ENCODE data around the gene TIGD2. TPM values are rescaled to one million over a fixed set of nuclear protein-coding genes. Genes with fewer than 3 reads are reported as not detected.

The TIGD2 gene
- total RNA-seq (2014; rRNA removed; shearing (Covaris generic)) (6.7 and 8.7 TPM in 2 replicates), polyA plus RNA-seq (2016; fragmentation: Nextera tagmentation; extraction: Ambion mirVana) (1.8 and 2.1 TPM in 2 replicates)
- long read RNA-seq, partial matches to known transcripts: 0 of 4 reads
- long read RNA-seq, other reads (novel, unspliced or antisense): 0 of 4 reads

DNA sequence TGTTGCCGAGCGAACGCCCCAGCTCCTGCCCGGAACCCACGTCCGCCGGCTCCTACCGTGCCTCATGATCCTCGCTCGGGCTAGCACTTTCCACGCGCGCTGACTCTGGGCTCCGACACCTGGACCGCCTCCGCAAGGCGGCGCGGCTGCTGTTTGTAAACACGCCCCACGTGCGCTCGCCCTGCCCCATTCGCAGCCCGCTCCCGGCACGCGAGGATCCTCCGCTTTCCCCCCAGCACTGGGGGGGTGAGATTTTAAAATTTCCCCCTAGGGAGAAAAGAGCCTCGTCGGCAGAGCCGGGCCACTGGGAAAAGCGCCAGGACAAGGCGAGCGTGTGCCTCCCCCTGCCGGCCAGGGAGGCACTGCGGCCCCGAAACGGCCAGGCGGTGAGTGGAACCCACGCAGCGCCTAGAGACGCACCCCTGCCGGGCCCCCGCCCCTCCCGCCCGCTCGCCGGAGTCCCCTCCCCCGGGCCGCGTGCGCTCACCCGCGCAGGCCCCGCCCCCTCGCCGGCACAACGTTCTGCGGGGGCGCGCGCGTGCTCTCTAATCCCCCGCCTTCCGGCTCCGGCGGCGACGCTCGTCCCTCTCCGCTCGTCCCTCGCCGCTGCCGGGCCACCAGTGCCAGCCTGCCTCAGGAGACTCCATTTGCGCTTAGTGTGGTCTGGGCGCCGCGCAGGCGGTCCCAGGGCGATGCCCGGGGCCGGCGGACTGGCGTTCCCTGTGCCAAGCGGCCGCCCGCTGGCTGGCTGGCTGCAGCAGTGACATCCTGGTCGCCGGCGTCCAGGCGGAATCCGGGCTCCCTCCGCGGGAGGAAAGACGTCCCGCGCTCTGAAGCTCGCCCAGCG, at the start of gene TIGD2:
Gene TIGD2, plus strand, starts transcription at position 548 of the 847 bp plus-strand sequence. CDS start 1,442 bp downstream, outside the sequence.
- Mint-ChIP-seq H3K36me3 (ENCODE audit: low read depth) (peaks cover 14% of the 10 kb centered on the region), H3K27me3 (ENCODE audit: insufficient read depth, low read depth, poor library complexity) (peaks cover 29% of the 10 kb centered on the region), H3K9me3 (peaks cover 10% of the 10 kb centered on the region), H3K27ac (peak within 1 kb of the TSS; percentile 23; the same call in 1 of the 2 replicates), H3K4me1 (peaks cover 18% of the 10 kb centered on the region), H3K4me3 (peak within 1 kb of the TSS; percentile 87)
- peak within 1 kb of the TSS; percentile 86 for H3K4me2 ChIP-seq
- peaks cover 40% of the 10 kb centered on the region for H3K27me3 ChIP-seq (ENCODE audit: insufficient read depth)
- no peaks in the 10 kb centered on the region for H3K79me2 ChIP-seq (replicated peaks; ENCODE audit: insufficient read depth)
- H3K27ac ChIP-seq (ENCODE audit: low read depth): no peak within 1 kb of the TSS
- H3K36me3 ChIP-seq (ENCODE audit: insufficient read depth): no peaks in the 10 kb centered on the region
- no peaks in the 10 kb centered on the region for H3F3A ChIP-seq (replicated peaks; ENCODE audit: low read depth)
- DNase-seq (ENCODE audit: low spot score) (peak; percentile 93), ATAC-seq (peak; percentile 88)
- H3K9me2 ChIP-seq (ENCODE audit: insufficient read depth): no peaks in the 10 kb centered on the region
- TF ChIP-seq CREB1 (CRISPR knock-in tag; IDR thresholded peaks at IDR 0.05; ENCODE audit: low read depth) (no peak), POLR2AphosphoS5 (IDR thresholded peaks at IDR 0.05; ENCODE audit: low read depth) (peak; percentile 92), EZH2phosphoT487 (IDR thresholded peaks at IDR 0.05; ENCODE audit: unreplicated experiment) (no peak), REST (IDR thresholded peaks at IDR 0.05; ENCODE audit: unreplicated experiment) (no peak), NANOG (IDR thresholded peaks at IDR 0.05; ENCODE audit: borderline replicate concordance) (no peak), JUNB (IDR thresholded peaks at IDR 0.05; ENCODE audit: unreplicated experiment) (no peak), ZNF331 (CRISPR knock-in tag; IDR thresholded peaks at IDR 0.05; ENCODE audit: low read depth) (no peak), STAT1 (IDR thresholded peaks at IDR 0.05; ENCODE audit: unreplicated experiment) (no peak), ZNF114 (CRISPR knock-in tag; IDR thresholded peaks at IDR 0.05) (no peak), EZH2 (IDR thresholded peaks at IDR 0.05; ENCODE audit: low read depth, unreplicated experiment) (no peak), ETS1 (IDR thresholded peaks at IDR 0.05) (no peak)
- TF ChIP-seq, protein P1, sequence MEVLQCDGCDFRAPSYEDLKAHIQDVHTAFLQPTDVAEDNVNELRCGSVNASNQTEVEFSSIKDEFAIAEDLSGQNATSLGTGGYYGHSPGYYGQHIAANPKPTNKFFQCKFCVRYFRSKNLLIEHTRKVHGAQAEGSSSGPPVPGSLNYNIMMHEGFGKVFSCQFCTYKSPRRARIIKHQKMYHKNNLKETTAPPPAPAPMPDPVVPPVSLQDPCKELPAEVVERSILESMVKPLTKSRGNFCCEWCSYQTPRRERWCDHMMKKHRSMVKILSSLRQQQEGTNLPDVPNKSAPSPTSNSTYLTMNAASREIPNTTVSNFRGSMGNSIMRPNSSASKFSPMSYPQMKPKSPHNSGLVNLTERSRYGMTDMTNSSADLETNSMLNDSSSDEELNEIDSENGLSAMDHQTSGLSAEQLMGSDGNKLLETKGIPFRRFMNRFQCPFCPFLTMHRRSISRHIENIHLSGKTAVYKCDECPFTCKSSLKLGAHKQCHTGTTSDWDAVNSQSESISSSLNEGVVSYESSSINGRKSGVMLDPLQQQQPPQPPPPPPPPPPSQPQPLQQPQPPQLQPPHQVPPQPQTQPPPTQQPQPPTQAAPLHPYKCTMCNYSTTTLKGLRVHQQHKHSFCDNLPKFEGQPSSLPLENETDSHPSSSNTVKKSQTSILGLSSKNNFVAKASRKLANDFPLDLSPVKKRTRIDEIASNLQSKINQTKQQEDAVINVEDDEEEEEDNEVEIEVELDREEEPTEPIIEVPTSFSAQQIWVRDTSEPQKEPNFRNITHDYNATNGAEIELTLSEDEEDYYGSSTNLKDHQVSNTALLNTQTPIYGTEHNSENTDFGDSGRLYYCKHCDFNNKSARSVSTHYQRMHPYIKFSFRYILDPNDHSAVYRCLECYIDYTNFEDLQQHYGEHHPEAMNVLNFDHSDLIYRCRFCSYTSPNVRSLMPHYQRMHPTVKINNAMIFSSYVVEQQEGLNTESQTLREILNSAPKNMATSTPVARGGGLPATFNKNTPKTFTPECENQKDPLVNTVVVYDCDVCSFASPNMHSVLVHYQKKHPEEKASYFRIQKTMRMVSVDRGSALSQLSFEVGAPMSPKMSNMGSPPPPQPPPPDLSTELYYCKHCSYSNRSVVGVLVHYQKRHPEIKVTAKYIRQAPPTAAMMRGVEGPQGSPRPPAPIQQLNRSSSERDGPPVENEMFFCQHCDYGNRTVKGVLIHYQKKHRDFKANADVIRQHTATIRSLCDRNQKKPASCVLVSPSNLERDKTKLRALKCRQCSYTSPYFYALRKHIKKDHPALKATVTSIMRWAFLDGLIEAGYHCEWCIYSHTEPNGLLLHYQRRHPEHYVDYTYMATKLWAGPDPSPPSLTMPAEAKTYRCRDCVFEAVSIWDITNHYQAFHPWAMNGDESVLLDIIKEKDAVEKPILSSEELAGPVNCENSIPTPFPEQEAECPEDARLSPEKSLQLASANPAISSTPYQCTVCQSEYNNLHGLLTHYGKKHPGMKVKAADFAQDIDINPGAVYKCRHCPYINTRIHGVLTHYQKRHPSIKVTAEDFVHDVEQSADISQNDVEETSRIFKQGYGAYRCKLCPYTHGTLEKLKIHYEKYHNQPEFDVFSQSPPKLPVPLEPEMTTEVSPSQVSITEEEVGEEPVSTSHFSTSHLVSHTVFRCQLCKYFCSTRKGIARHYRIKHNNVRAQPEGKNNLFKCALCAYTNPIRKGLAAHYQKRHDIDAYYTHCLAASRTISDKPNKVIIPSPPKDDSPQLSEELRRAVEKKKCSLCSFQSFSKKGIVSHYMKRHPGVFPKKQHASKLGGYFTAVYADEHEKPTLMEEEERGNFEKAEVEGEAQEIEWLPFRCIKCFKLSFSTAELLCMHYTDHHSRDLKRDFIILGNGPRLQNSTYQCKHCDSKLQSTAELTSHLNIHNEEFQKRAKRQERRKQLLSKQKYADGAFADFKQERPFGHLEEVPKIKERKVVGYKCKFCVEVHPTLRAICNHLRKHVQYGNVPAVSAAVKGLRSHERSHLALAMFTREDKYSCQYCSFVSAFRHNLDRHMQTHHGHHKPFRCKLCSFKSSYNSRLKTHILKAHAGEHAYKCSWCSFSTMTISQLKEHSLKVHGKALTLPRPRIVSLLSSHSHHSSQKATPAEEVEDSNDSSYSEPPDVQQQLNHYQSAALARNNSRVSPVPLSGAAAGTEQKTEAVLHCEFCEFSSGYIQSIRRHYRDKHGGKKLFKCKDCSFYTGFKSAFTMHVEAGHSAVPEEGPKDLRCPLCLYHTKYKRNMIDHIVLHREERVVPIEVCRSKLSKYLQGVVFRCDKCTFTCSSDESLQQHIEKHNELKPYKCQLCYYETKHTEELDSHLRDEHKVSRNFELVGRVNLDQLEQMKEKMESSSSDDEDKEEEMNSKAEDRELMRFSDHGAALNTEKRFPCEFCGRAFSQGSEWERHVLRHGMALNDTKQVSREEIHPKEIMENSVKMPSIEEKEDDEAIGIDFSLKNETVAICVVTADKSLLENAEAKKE (CRISPR knock-in tag; IDR thresholded peaks at IDR 0.05): no peak
- TF ChIP-seq, protein P2, sequence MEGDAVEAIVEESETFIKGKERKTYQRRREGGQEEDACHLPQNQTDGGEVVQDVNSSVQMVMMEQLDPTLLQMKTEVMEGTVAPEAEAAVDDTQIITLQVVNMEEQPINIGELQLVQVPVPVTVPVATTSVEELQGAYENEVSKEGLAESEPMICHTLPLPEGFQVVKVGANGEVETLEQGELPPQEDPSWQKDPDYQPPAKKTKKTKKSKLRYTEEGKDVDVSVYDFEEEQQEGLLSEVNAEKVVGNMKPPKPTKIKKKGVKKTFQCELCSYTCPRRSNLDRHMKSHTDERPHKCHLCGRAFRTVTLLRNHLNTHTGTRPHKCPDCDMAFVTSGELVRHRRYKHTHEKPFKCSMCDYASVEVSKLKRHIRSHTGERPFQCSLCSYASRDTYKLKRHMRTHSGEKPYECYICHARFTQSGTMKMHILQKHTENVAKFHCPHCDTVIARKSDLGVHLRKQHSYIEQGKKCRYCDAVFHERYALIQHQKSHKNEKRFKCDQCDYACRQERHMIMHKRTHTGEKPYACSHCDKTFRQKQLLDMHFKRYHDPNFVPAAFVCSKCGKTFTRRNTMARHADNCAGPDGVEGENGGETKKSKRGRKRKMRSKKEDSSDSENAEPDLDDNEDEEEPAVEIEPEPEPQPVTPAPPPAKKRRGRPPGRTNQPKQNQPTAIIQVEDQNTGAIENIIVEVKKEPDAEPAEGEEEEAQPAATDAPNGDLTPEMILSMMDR (conservative IDR thresholded peaks at IDR 0.05; ENCODE audit: low read depth in 2 of 2): peak; percentile 61 to 70
- no peaks in the 10 kb centered on the region; the same call in 1 of the 2 replicates for H4K20me1 ChIP-seq (replicated peaks; ENCODE audit: insufficient read depth)
- H3K4me3 ChIP-seq: peak within 1 kb of the TSS; percentile 64
- H3K4me1 ChIP-seq (ENCODE audit: insufficient read depth): peaks cover 15% of the 10 kb centered on the region; the same call in 1 of the 2 replicates
- H2AFZ ChIP-seq: peak within 1 kb of the TSS; percentile 99

Data from GM23338 (cell line).